IPS DF 19.7 (cell line): ENCODE results near the gene CFAP99.
"Not testable (repeated sequence)": the region's sequence is repeated elsewhere in the genome, so short reads cannot be mapped to it uniquely, and the experiment has no call there.

ENCODE experiments used
- DNase-seq: peaks from one replicate; pipeline ENCODE4 v3.0.0-alpha.2; 2013; ENCODE audit warnings: low read depth, low spot score

Gene CFAP99

DNA sequence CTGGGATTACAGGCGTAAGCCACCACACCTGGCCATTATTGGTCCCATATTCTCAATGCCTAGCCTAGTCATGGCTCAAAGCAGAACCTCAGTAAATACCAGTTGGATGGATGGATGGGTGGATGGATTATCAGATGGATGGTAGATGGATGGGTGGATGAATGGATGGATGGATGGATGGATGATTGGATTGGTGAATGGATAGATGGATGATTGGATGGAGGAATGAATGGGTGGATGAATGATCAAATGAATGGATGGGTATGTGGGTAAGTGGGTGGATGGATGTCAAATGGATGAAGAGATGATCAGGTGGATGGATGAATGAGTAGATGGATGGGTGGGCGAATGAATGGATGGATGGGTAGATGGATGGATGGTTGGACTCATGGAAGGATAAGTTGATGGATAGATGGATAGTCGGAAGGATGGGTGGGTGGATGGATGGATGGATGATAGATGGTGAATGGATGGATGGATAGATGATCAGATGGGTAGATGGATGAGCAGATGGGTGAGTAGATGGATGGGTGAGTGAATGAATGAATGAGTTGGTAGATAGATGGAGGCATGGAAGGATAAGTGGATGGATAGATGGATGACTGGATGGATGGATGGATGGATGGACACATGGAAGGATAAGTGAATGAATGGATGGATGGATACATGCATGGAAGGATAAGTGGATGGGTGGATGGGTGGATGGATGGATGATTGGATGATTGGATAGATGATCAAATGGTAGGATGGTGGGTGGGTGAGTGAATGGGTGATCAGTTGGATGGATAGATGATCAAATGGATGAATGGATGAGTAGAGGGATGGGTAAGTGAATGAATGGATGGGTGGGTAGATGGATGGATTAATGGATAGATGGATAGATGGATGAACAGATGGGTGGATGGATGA lies 28.2 kb downstream of the CFAP99 start:
- no peak for DNase-seq

DNA sequence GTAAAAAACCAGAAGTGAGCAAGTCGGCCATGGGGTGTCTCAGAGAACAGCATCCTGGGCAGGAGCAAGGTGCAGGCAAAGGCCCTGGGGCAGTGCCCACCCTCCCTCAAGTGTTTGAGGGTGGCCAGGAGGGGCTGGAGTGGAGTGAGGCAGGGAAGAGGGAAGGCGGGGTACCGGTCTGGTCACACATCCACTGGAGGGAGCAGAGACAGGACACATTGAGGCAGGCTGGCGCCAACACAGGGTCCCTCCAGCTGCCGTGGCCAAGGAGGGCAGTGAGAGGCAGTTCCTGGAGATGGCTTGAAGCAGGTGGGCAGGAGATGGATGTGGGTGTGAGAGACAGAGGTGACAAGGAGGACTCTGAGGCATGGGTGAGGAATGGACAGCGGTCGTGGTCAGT lies 29.8 kb downstream of the CFAP99 start:
- no peak for DNase-seq

DNA sequence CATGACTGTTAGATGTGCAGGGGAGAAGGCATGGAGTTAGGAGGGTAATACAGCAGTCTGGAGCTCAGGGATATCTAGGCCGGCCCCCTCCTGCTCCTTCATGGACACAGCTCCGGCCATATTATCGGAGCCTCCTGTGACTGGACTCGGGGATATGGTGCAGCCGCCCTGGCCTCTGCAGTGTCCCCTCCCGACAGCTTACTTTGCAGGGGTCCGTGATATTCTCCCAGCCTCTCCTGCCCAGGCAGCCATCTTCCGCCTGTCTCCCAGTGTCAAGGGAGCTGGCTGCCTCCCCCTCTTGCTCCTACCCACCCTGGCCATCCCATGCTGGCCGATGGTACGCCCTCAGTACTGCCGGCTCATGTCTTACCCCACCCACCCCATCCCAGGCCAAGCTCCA lies 30.3 kb downstream of the CFAP99 start:
- no peak for DNase-seq

DNA sequence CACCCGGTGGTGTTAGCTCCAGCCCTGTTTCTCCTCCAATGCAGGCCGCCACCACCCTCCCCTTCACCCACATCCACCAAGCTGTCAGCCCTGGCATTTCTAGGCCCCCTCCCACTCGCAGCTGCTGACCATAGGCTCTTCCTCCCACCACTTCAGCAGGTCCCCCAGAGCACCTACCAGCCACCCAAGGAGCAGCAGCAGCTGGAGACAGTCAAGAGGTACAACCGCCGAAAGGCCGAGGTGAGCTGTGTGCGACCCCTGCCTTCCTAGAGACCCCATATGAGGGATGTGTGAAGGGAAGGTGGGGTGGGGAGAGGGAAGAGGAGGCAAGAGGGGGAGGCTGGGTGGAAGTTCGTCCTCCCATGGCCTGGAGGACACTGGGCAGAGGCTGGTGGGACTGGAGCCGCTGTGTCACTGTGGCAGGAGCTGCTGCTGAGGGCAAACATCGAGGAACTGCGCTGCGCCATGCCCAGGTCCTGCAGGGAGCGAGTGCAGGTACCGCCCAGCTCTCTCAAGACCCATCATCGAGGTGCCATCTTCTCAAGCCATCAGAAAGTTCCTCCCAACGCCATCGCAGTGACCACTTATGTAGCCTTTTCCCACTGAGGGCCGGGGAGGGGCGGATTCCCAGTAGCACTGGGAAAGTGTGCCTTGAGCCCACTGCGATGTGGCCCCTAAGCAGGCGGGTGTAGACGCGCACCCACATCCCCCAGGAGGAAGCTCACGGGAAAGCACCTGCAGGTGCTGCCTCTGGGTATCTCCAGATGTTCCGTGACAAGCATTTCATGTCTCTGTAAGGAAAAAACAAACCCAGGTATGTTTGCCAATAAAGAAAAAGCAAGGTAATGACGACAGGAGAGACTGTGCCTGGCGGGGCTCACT lies 31.0 kb downstream of the CFAP99 start:
- no peak for DNase-seq

DNA sequence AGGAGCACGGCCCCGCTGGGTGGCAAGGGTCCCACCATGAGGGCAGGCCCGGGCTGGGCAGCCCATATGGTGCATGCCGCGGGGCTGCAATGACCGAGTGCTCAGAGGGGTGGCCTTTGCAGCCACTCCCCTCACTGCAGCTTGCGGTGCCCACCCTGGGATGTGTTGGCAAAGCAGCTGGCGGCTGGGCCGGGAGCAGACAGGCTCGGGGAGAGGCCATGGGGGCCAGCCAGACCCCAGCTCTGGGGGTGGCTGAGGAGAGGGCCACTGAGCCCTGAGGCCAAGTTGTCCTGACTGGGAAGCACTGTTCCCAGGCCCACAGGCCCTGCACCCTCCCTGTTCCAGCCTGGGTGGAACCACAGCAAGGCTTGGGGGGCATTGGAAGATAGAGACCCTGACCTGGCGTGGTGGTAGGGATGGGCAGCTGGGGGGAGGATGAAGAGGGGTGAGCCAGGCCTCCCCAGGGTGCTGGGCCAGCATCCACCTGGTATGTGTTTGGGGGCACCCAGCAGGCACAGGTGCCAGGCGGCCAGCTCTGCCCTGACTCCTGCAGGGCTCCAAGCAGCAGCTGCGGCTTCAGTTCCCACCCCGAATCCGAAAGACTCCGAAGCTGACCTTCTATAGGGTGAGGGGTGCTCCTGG lies 31.8 kb downstream of the CFAP99 start:
- DNase-seq: no peak

DNA sequence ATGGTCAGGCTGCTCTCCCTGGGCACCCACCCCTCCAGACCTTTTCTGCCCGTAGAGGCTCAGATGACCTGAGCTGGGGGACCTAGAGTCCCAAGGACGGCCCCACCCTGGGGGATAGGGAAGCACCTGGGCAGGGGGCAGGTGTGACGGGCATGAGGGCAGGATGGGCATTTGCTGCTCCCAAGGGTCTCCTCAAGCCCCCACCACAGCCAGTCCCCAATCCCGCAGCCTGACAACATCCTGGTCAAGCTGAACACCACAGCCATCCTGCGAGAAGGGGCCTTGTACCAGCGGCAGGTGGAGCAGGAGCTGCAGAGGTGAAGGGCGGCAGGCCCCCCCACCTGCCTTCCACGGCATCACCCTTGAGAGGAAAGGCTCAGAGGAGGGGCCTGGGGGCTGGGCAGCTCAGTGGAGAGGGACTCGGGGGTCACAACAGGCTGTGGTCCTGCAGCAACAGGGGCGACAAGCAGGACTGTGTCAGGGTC lies 32.3 kb downstream of the CFAP99 start:
- no peak for DNase-seq

DNA sequence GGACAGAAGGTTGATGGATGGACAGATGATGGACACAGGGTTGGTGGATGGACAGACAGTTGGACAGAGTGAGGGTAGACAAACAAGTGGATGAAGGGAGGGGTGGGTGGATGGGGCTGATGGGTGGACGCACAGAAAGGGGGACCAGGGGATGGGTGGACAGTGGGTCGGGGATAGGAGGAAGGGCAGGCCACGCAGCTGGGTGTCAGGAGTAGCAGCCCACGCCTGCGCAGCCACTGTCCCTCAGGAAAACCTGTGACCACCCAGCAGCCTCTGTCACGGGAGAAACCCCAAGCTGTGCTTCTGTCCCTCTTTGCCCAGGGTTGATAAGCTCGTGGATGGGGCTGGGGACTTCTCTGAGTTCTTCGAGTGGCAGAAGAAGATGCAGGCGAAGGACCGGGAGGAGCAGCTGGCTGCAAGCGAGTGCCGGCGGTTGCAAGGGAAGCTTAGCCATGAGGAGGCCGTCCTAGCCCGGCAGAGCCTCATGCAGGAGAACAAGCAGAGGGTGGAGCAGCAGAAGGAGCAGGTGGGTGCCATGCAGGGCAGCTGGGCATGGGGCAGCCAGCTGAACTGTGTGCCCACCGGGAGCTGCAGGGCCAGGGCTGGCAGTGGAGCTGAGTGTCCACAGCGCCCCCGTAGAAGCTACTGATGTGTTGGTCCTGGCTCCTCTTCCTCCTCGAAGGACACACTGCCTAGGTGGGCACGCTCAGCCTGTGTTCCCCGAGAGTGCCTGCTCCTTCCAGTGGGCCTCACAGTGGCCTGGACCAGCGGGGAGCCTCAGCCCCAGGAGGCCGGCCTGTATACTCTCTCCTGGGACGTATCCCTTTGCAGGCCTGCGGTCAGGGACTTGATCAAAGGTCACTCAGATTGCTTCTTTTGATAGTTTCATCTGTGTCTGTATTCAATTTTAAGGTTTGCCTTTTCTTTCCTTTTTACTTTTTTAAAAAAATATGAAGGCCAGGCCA lies 33.3 kb downstream of the CFAP99 start:
- DNase-seq: no peak

DNA sequence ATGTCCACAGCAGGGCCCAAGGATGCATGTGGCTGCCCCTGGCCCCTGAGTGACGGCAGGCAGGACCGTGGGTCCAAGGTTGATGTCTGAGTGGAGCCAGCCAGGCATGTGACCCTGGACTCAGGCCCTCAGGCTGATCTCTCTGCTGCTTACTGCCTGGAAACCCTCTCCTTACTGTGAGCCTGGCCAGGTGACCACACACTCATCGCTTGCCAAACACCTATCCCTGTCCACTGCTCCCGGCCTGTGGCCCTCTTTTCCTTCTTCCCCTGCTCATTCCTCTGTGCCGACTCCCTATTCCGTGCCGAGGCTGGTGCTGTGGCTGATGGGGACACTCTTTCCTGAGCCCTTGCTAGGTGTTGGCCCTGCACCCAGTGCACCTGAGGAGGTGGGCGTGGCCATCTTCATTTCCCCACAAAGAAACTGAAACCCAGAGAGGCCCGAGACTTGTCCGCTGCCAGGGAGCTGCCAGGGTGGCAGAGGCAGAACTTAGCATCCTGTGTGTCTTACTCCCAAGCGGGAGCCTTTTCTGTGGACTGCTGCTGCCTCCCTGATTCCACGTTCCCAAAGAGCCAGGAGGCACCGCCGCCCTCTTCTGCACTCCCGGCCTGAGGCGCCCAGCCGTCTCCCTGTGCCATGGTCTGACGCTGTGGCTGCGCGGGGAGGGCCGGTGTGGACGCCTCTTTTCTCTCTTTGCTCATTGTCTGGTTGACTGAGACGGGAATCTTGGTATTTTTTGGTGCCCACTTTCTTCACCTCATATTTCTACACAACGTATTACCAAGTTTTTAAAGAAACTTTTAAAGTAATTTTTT lies 38.9 kb downstream of the CFAP99 start:
- no peak for DNase-seq

DNA sequence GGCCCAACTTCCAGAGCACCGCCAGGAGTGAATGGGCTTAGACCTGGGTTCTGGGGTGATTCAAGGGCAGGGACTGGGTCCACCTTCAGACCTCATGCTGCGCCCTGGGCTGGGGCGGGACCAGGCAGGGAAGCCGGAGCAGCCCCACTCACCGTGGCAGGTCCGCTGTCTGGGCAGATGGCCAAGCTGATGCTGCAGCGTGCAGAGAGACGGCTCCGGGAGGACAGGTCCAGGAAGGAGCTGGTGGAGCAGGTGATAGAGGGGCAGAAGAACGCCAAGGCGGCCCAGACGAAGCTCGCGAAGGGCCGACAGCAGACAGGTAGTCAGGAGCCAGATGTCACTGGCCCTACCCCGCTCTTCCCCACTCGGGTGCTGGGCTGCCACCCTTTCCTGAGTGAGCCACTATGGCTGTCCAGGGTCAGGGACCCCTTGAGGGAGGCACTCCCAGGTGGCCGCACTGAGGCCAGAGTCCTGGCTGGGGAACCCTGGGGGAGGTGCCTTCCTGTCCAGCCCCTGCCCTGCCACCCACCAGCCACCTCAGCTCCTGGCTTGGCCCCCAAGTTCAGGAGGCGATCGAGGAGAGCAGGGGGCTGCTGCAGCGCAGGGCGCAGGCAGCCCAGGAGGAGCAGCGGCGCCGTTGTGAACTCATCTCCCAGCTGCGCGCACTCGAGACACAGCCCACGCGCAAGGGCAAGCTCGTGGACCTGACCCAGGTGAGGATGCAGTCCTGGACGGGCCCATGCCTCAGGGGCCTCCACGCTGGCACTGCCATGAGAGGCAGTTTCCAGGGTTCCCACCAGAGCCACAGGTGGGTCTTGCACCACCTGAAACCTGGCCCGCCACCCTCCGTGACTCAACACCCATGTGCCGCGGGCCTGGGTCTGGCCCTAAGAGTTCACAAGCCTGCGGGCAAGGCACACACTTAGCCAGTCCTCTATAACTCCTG lies 40.1 kb downstream of the CFAP99 start:
- DNase-seq: no peak

DNA sequence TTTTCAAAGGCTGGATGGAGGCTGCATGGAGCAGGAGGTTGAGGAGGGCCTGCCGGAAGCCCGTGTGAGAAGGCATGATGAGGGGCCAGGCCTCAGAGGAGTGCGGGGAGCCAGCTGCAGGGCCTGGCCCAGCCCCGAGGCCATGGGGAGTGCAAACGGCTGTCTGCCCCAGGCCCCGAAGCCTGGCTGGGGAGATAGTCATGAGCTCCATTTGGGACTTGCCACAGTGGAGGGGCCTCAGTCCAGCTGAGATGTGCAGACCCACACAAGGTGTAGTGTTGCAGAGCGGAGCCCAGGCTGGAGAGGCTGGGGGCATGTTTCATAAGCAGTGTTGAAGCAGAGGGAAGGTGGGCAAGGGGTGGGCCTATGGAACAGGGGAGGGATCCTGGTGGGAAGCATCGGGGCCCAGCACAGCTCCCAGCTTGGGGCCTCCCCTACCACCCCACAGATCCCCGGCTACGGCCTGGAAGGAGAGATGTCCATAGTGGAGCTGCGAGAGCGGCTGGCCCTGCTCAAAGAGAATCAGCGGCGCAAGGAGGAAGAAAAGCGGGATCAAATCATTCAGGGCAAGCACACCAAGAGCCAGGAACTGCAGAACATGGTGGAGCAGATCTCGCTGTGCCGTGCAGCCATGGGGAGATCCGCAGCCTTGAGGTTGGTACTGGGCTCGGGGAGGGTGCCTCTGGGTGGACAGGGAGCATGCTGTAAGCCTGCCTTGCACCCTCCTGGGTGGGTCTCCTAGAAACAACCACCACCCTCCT lies 41.0 kb downstream of the CFAP99 start:
- no peak for DNase-seq

DNA sequence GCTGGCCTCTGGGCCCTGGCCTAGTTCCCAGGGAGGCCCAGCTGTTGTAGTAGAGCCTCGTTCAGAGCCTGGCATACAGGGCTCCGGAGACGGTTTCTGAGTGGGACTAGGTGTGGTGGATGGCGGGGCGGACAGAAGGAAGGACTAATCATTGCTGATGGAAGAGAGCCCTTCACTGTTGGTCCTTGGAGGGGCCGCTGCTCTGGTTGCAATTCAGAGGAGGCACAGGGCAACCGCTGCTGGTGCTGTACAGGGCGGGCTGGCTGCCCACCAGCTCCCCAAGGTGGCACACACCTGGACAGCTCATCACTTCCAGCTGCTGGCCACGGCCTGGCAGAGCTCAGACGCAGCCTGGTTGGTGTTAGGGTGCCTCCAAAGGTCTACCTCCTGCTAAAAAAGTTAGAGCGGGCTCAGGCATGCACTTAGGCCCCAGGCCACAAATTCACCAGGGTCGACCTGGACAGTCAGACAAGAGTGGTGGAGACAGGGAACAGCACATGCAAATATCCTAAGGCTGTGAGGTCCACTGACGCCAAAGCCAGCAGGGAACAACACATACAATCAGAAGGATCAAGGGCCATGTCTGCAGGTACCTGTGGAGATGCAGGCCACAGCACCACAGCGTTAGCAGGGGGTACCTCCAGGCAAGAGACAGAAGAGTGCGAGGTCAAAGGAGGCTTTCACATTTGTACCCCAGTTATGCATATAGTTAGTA lies 42.6 kb downstream of the CFAP99 start:
- no peak for DNase-seq

DNA sequence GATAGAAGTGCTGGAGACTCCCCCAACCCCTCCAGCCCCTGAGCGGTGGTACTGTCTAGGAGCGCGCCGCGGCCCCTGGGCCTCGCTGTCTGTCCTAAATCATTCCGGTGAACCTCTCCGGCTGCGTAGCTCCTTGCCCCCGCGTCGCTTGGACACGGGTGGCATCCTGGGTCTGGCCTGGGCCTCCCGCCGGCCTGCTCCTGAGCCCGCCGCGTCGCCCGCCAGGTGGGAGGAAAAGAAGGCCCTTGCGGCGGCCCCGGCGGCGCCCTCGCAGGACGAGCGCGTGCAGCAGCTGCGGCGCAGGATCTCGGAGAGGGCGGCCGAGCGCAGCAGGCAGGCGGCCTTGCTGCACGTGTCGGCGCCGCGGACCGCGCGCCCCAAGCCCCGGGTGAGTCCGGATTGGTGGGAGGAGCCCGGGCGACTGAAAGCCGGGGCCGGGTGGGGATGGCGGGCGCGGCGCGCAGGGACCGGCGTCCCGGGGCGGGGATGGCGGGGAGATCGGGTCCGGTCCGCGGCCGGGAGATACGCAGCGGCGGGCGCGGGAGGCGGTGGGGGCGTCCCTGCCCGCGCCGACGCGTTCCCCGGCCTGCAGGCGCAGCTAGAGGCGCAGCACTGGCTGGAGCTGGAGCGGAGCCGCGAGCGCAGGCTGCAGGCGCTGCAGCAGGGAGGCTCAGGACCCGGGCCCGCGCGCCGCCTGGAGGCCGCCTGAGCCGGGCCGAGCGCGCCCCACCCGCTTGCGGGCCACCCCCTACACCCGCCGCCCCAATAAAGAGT lies 43.6 kb downstream of the CFAP99 start:
- DNase-seq: no peak

DNA sequence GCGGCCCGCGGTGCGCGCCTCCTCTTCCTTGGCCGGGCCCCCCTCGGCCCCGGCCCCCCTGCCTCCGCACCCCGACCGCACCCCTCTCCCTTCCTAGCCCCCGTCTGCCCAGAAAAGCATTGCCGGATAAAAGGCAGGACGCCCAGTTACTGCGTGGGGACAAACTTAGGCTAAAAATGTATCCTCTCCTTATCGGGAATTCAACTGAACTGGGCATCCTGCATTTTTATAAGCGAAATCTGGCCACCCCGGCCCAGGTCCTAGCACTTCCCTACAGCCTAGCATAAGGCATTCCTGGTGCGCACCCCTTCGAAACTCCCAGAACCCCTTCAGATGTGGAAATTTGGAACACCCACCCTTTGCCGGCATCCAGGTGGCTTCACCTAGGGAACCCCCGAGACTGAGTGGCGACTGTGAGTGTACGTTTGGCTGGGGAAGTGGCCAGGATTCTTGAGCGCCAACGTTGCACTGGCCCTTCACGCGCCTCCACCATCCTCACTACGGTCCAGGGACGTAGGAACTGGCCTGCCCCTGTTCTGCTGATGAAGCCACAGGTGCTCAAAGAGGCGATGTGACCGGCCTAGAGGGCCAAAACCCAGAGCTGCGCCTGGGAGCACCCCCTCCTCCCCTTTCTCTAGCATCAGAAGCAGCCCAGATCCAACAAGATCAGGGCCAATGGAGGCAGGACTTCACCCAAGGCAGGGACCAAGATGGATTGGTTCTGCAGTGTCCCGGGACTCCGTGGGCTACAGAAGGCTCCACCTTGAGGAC lies 44.4 kb downstream of the CFAP99 start:
- no peak for DNase-seq

DNA sequence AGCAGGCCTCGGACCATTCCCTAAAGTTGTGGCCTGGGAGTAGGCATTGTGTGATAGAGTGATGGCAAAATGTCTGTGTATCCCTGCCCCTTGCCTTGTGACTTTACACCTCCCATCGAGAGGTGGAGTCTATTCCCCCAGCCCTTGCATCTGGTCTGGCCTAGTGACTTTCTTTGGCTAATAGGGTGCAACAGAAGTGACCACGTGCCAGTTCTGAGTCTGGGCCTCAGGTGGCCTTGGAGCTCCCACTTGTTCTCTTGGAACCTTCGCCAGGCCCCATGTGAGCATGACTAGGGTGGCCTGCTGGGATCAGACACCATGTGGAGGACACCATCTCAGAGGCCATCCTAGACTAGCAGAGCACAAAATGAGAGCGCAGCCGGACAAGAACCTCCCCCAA lies 46.3 kb downstream of the CFAP99 start:
- DNase-seq: no peak

DNA sequence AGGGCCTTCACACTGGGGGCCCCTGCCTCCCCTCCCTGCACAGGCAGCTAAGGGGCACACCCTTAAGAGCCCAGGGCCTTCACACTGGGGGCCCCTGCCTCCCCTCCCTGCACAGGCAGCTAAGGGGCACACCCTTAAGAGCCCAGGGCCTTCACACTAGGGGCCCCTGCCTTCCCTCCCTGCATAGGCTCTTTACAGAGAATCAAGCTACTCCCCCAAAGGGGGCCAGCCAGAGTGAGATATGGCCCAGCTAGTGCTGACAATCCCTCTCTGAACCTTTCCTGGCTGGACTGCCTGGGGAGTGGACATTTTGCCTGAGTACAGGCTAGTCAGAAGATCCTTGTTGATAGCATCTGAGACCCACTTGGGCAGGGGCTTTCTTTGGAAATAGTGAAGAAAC lies 46.8 kb downstream of the CFAP99 start:
- DNase-seq: not testable (repeated sequence)
